Measurements from ENCODE around the gene BEND6. TPM values are rescaled to one million over a fixed set of nuclear protein-coding genes. Genes with fewer than 3 reads are reported as not detected.

The BEND6 gene
- total RNA-seq, 3 donors from 2014 or later (not counting 1 experiment from before 2014, with no cell fraction given): not detected

DNA sequence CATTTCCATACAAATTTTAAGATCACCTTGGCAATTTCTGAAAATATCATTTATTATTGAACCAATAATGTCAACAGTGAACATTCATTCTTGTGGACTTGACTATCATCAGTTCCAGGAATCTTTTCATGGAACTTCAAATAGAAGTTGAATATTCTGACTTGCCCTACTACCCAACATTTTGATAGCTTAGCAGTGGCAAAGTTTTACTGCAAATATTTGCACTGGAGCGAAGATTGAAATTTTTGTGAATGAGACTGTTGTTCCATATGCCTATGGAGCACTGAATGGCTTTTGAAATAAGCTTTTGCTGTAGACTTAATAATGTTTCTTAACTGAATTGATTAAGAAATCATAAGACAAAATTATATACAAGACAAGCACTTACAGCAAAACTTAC, 23.6 kb downstream of the BEND6 start:
- Mint-ChIP-seq H3K4me1 (no peaks in the 10 kb centered on the region), H3K27ac (no peak overlapping the region), H3K4me3 (no peak overlapping the region), H3K36me3 (no peaks in the 10 kb centered on the region), H3K27me3 (ENCODE audit: low read depth in 2 of 2) (peaks cover 0 to 5% of the 10 kb centered on the region in 2 donors), H3K9me3 (peaks cover 0 to 3% of the 10 kb centered on the region in 2 donors)
- intact Hi-C loops (cut with micrococcal nuclease): no loop called here
- DNase-seq (no peak), ATAC-seq (no peak)
- Histone ChIP-seq H3K4me3 (ENCODE audit: low read length) (no peak overlapping the region), H3K36me3 (ENCODE audit: control insufficient read depth, insufficient read depth, low read length) (no peaks in the 10 kb centered on the region), H3K4me1 (ENCODE audit: control insufficient read depth, insufficient read depth, low read length) (no peaks in the 10 kb centered on the region), H3K27me3 (ENCODE audit: control insufficient read depth, insufficient read depth, low read length) (no peaks in the 10 kb centered on the region), H3K9me3 (ENCODE audit: control insufficient read depth, insufficient read depth, low read length) (peaks cover 4% of the 10 kb centered on the region), H3K27ac (ENCODE audit: low read length) (no peak overlapping the region)
- TF ChIP-seq, protein P1, sequence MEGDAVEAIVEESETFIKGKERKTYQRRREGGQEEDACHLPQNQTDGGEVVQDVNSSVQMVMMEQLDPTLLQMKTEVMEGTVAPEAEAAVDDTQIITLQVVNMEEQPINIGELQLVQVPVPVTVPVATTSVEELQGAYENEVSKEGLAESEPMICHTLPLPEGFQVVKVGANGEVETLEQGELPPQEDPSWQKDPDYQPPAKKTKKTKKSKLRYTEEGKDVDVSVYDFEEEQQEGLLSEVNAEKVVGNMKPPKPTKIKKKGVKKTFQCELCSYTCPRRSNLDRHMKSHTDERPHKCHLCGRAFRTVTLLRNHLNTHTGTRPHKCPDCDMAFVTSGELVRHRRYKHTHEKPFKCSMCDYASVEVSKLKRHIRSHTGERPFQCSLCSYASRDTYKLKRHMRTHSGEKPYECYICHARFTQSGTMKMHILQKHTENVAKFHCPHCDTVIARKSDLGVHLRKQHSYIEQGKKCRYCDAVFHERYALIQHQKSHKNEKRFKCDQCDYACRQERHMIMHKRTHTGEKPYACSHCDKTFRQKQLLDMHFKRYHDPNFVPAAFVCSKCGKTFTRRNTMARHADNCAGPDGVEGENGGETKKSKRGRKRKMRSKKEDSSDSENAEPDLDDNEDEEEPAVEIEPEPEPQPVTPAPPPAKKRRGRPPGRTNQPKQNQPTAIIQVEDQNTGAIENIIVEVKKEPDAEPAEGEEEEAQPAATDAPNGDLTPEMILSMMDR (IDR thresholded peaks at IDR 0.05): no peak
- 100% methylated on average over 1 of the region's 1 CpG for WGBS (ENCODE audit: insufficient coverage)

DNA sequence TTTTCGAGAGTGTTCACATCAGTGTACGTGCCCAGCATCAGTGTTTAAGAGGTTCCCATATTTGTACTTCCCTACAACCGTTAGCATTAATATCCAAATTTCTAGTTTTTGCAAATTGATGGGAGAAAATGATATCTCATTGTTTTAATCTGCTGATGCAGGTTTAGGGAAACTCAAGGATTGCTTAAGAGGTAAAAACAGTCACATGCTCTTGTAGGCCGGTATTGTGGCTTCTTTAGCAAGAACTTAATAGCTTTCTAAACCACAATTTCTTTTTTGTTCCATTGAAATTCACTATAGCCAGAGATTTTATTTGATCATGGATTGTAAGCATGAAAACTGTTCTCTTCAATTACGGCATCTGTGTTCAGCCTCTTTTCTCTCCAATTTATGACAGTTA, 29.5 kb downstream of the BEND6 start:
- WGBS (ENCODE audit: insufficient coverage): 38% methylated on average over 2 of the region's 5 CpGs
- H3K4me1 Mint-ChIP-seq: no peaks in the 10 kb centered on the region
- H3K4me3 ChIP-seq (ENCODE audit: low read length): no peak overlapping the region
- DNase-seq (no peak), ATAC-seq (no peak)
- H3K36me3 Mint-ChIP-seq: no peaks in the 10 kb centered on the region
- intact Hi-C loops (cut with micrococcal nuclease): no loop called here
- no peak overlapping the region for H3K27ac ChIP-seq (ENCODE audit: low read length)
- TF ChIP-seq, protein P1 (IDR thresholded peaks at IDR 0.05): no peak
- no peak overlapping the region for H3K27ac Mint-ChIP-seq
- peaks cover 1% of the 10 kb centered on the region for H3K27me3 ChIP-seq (ENCODE audit: control insufficient read depth, insufficient read depth, low read length)
- H3K36me3 ChIP-seq (ENCODE audit: control insufficient read depth, insufficient read depth, low read length): no peaks in the 10 kb centered on the region
- no peak overlapping the region for H3K4me3 Mint-ChIP-seq
- peaks cover 0 to 2% of the 10 kb centered on the region in 2 donors for H3K27me3 Mint-ChIP-seq (ENCODE audit: low read depth in 2 of 2)
- H3K9me3 ChIP-seq (ENCODE audit: control insufficient read depth, insufficient read depth, low read length): no peaks in the 10 kb centered on the region
- H3K4me1 ChIP-seq (ENCODE audit: control insufficient read depth, insufficient read depth, low read length): no peaks in the 10 kb centered on the region
- H3K9me3 Mint-ChIP-seq: no peaks in the 10 kb centered on the region

DNA sequence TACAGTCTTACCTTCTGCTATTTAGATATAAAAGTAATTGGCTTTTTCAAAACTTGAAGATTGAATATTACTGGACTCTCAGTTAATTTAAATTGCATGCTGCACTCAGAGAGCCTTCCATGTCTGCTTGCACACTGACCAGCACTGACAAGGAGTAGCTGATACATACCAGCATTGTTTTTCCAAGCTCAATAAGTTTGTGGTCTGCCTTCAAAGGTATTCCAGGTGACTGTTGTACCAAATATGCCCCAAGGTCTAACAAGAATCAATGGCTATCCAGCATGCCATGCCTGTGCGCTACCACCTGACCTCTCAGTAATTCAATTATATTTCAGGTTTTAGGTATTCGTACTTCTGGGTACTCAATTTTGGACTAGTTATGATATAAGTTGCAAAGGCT, 30.0 kb downstream of the BEND6 start:
- Mint-ChIP-seq H3K27me3 (ENCODE audit: low read depth in 2 of 2) (peaks cover 0 to 5% of the 10 kb centered on the region in 2 donors), H3K9me3 (no peaks in the 10 kb centered on the region), H3K4me3 (no peak overlapping the region), H3K36me3 (no peaks in the 10 kb centered on the region), H3K4me1 (no peaks in the 10 kb centered on the region), H3K27ac (no peak overlapping the region)
- TF ChIP-seq, protein P1 (IDR thresholded peaks at IDR 0.05): no peak
- H3K36me3 ChIP-seq (ENCODE audit: control insufficient read depth, insufficient read depth, low read length): no peaks in the 10 kb centered on the region
- no peak for ATAC-seq
- WGBS (ENCODE audit: insufficient coverage): 100% methylated on average over 1 of the region's 2 CpGs
- no peaks in the 10 kb centered on the region for H3K4me1 ChIP-seq (ENCODE audit: control insufficient read depth, insufficient read depth, low read length)
- intact Hi-C loops (cut with micrococcal nuclease): no loop called here
- no peak overlapping the region for H3K27ac ChIP-seq (ENCODE audit: low read length)
- H3K4me3 ChIP-seq (ENCODE audit: low read length): no peak overlapping the region
- H3K9me3 ChIP-seq (ENCODE audit: control insufficient read depth, insufficient read depth, low read length): no peaks in the 10 kb centered on the region
- peaks cover 2% of the 10 kb centered on the region for H3K27me3 ChIP-seq (ENCODE audit: control insufficient read depth, insufficient read depth, low read length)
- no peak for DNase-seq

DNA sequence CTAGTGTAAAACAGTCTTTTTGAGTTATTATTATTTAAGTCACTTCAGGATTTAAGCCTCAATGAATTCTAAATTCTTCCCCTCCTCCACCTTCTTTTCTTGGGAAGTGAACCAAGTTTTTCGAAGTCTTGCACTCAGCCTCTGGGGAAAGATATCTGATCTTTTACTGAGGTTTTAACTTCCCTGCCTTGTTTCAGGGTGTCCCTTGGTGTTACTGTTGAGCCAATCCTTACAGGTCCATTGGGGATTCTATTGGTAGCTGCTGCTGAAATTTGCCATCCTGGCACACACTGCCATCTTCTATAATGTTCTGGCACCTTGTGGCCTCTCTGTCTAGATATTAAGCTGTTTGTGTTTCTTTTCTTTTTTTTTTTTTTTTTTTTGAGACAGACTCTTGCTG, 31.7 kb downstream of the BEND6 start:
- Histone ChIP-seq H3K36me3 (ENCODE audit: control insufficient read depth, insufficient read depth, low read length) (no peaks in the 10 kb centered on the region), H3K4me1 (ENCODE audit: control insufficient read depth, insufficient read depth, low read length) (no peaks in the 10 kb centered on the region), H3K27me3 (ENCODE audit: control insufficient read depth, insufficient read depth, low read length) (peaks cover 2% of the 10 kb centered on the region), H3K4me3 (ENCODE audit: low read length) (no peak overlapping the region), H3K9me3 (ENCODE audit: control insufficient read depth, insufficient read depth, low read length) (no peaks in the 10 kb centered on the region), H3K27ac (ENCODE audit: low read length) (no peak overlapping the region)
- intact Hi-C loops (cut with micrococcal nuclease): no loop called here
- 64% methylated on average over 1 of the region's 1 CpG for WGBS (ENCODE audit: insufficient coverage)
- Mint-ChIP-seq H3K9me3 (no peaks in the 10 kb centered on the region), H3K36me3 (no peaks in the 10 kb centered on the region), H3K27ac (no peak overlapping the region), H3K27me3 (ENCODE audit: low read depth in 2 of 2) (peaks cover under 1 to 5% of the 10 kb centered on the region in 2 donors), H3K4me1 (no peaks in the 10 kb centered on the region), H3K4me3 (no peak overlapping the region)
- DNase-seq (no peak), ATAC-seq (no peak)
- TF ChIP-seq, protein P1 (IDR thresholded peaks at IDR 0.05): no peak

Measured in natural killer cell (primary cell).